IMR-90 (cell line): Measurements from ENCODE around the gene CNIH2.

Experiments used
- BHLHE40 ChIP-seq: fragments of 150-350 bp; IDR thresholded peaks from 2 replicates; pipeline ENCODE4 v1.6.1; 2016; ENCODE audit warnings: mild to moderate bottlenecking, low read depth, low read length
- CEBPB ChIP-seq: IDR thresholded peaks from 2 replicates; pipeline ENCODE4 v1.6.1; 2012; ENCODE audit warnings: low read depth, low read length, improper control_type of control experiment
- MAFK ChIP-seq: IDR thresholded peaks from 2 replicates; pipeline ENCODE4 v1.6.1; 2012; ENCODE audit warnings: low read depth, low read length, improper control_type of control experiment
- POLR2A ChIP-seq: IDR thresholded peaks from 2 replicates; pipeline ENCODE4 v1.6.1; 2012; ENCODE audit warnings: mild to moderate bottlenecking, low read depth, low read length
- SMC3 ChIP-seq: fragments of 150-350 bp; IDR thresholded peaks from 2 replicates; pipeline ENCODE4 v1.6.1; 2016; ENCODE audit warnings: low read depth, mild to moderate bottlenecking, antibody characterized with exemption, low read length, moderate library complexity
- TF ChIP-seq, protein P1 (sequence below): conservative IDR thresholded peaks from 2 replicates; pipeline ENCODE4 v1.5.1; 2012; ENCODE audit warnings: mild to moderate bottlenecking, low read depth, low read length, improper control_type of control experiment

DNA sequence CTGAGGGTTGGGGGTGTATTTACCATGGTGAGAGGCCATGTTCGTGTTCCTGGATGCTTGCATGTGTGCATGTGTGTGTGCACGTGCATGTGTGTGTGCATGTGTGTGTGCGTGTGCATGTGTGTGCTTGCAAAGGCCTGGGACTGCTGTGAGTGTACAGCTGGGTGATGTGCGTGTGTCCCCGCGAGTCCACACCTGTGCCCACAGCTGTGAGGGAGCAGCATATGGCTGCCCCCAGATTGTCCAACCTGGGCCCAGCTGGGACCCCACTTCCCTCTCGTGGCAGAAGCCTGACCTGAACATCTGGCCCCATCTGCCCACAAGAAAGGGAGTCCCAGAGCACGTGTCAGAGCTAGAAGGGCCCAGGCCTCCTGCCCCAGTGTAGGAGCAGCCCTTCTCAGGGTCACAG lies 47.3 kb downstream of the CNIH2 start:
- TF ChIP-seq, protein P1, sequence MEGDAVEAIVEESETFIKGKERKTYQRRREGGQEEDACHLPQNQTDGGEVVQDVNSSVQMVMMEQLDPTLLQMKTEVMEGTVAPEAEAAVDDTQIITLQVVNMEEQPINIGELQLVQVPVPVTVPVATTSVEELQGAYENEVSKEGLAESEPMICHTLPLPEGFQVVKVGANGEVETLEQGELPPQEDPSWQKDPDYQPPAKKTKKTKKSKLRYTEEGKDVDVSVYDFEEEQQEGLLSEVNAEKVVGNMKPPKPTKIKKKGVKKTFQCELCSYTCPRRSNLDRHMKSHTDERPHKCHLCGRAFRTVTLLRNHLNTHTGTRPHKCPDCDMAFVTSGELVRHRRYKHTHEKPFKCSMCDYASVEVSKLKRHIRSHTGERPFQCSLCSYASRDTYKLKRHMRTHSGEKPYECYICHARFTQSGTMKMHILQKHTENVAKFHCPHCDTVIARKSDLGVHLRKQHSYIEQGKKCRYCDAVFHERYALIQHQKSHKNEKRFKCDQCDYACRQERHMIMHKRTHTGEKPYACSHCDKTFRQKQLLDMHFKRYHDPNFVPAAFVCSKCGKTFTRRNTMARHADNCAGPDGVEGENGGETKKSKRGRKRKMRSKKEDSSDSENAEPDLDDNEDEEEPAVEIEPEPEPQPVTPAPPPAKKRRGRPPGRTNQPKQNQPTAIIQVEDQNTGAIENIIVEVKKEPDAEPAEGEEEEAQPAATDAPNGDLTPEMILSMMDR, result no peak
- no peak for TF ChIP-seq BHLHE40
- TF ChIP-seq MAFK, result no peak
- no peak for TF ChIP-seq SMC3
- TF ChIP-seq POLR2A, result no peak
- no peak for TF ChIP-seq CEBPB
